OCI-LY7 (cell line): ENCODE results near the gene NRN1. TPM values are rescaled to one million over a fixed set of nuclear protein-coding genes. Genes with fewer than 3 reads are reported as not detected.

ENCODE experiments used
- Bru-seq: library from RNA; stranded (reverse); fragments of 400-500 nt; gene quantifications from one replicate; lab custom pipeline; 2021; lab: Mats Ljungman, UMichigan
- BruChase-seq, 2 experiments: library from RNA; stranded (reverse); fragments of 400-500 nt; gene quantifications; one replicate each; lab custom pipeline; 2021; lab: Mats Ljungman, UMichigan
- BruUV-seq: library from RNA; stranded (reverse); fragments of 400-500 nt; replicated peaks from 2 replicates; lab custom pipeline; 2021; lab: Mats Ljungman, UMichigan
- CTCF ChIA-PET: fragments of 300-600 bp; sonication (Branson Sonifier 250); formaldehyde crosslinking; loops from one replicate; lab custom pipeline; 2022; ENCODE audit warnings: antibody characterized with exemption; ENCODE audit not compliant: unreplicated experiment; lab: Charles Lee
- POLR2A ChIA-PET: fragments of 300-600 bp; sonication (Branson Sonifier 250); formaldehyde crosslinking; loops from one replicate; lab custom pipeline; 2022; ENCODE audit warnings: antibody characterized with exemption; lab: Charles Lee
- DNase-seq: peaks from one replicate; pipeline ENCODE4 v3.0.0-alpha.2; 2015; ENCODE audit warnings: low spot score
- H2AFZ ChIP-seq: fragments of 200-600 bp; sonication (generic), shearing (Covaris generic); 2 replicates; pipeline ENCODE4 v1.6.1; 2014; ENCODE audit warnings: mild to moderate bottlenecking, antibody characterized with exemption, low read length, moderate library complexity
- H3K27ac ChIP-seq: fragments of 200-600 bp; sonication (generic); 2 replicates; pipeline ENCODE4 v1.5.1; 2014; ENCODE audit warnings: mixed run types, low read depth, mild to moderate bottlenecking, moderate library complexity, low read length, inconsistent platforms; ENCODE audit not compliant: poor library complexity, severe bottlenecking
- H3K36me3 ChIP-seq: fragments of 200-600 bp; sonication (generic); 2 replicates; pipeline ENCODE4 v1.6.1; 2014; ENCODE audit warnings: mild to moderate bottlenecking, antibody characterized with exemption, low read length, moderate library complexity, mixed read lengths; ENCODE audit not compliant: insufficient read depth
- H3K4me1 ChIP-seq: fragments of 200-600 bp; sonication (generic); 2 replicates; pipeline ENCODE4 v1.5.1; 2014; ENCODE audit warnings: mild to moderate bottlenecking, low read length; ENCODE audit not compliant: insufficient read depth, poor library complexity, severe bottlenecking
- H3K4me2 ChIP-seq: fragments of 200-600 bp; sonication (generic); 2 replicates; pipeline ENCODE4 v1.6.1; 2014; ENCODE audit warnings: mild to moderate bottlenecking, low read length
- H3K4me3 ChIP-seq: fragments of 200-600 bp; sonication (generic); 2 replicates; pipeline ENCODE4 v1.5.1; 2014; ENCODE audit warnings: mild to moderate bottlenecking, low read depth, low read length; ENCODE audit not compliant: poor library complexity, severe bottlenecking
- H3K79me2 ChIP-seq: fragments of 200-600 bp; sonication (generic); 2 replicates; pipeline ENCODE4 v1.6.1; 2016; ENCODE audit warnings: low read depth, mild to moderate bottlenecking, low read length, moderate library complexity, mixed read lengths; ENCODE audit not compliant: insufficient read depth
- H3K9me2 ChIP-seq: fragments of 200-600 bp; sonication (generic); 2 replicates; pipeline ENCODE4 v1.6.1; 2016; ENCODE audit warnings: mild to moderate bottlenecking, low read length, mixed read lengths; ENCODE audit not compliant: insufficient read depth
- H3K9me3 ChIP-seq: fragments of 200-600 bp; sonication (generic); 2 replicates; pipeline ENCODE4 v1.6.1; 2014; ENCODE audit warnings: mild to moderate bottlenecking, mixed run types, low read length, mixed read lengths
- H4K20me1 ChIP-seq: fragments of 200-600 bp; sonication (generic); 2 replicates; pipeline ENCODE4 v1.6.1; 2014; ENCODE audit warnings: mild to moderate bottlenecking, antibody characterized with exemption, low read length, moderate library complexity, mixed read lengths; ENCODE audit not compliant: insufficient read depth
- EZH2phosphoT487 ChIP-seq: fragments of 200-600 bp; sonication (generic); IDR thresholded peaks from 2 replicates; pipeline ENCODE4 v1.6.1; 2018; ENCODE audit warnings: low read depth, borderline replicate concordance, mild to moderate bottlenecking, mixed run types, antibody characterized with exemption, low read length, moderate library complexity, mixed read lengths
- intact Hi-C: fragments of 100-400 bp; cut with micrococcal nuclease; formaldehyde crosslinking; loops from one replicate; pipeline ENCODE4 v1.10.0; 2022; ENCODE audit not compliant: unreplicated experiment
- long read RNA-seq: library from polyadenylated mRNA; stranded (forward); transcript quantifications from one replicate; pipeline ENCODE4 v2.0.0, GENCODE V29; 2022
- total RNA-seq, 2 experiments: library from RNA; depleted of rRNA in 1 of 2; stranded (reverse); fragments of >200 nt in 1 of 2; shearing (Covaris generic) in 1 of 2; gene quantifications; 2 replicates each; pipeline ENCODE4 v1.2.3, GENCODE V29; 2014 to 2022
- TF ChIP-seq, protein P1 (sequence below): fragments of 200-600 bp; sonication (generic); conservative IDR thresholded peaks from 2 replicates; pipeline ENCODE4 v1.5.1; 2014; ENCODE audit warnings: mild to moderate bottlenecking, antibody characterized with exemption, low read length, moderate library complexity, mixed read lengths

Gene NRN1
- 5.6 and 6.4 TPM in 2 replicates for total RNA-seq (2014; rRNA removed; shearing (Covaris generic))
- 14.1 and 24.8 TPM in 2 replicates for total RNA-seq (2022)
- percentile 49 among the genes with signal in this experiment for Bru-seq, nascent RNA
- percentile 62 among the genes with signal in this experiment for BruChase-seq, experiment 1, labeled RNA remaining after a 6-hour chase
- BruChase-seq, experiment 2, labeled RNA remaining after a 2-hour chase = percentile 58 among the genes with signal in this experiment
- long read RNA-seq, transcript NRN1-203 (4 exons, 1,556 nt) = major isoform, 7 of 47 reads
- long read RNA-seq, transcript NRN1-201 (3 exons, 1,624 nt) = minor isoform, 5 of 47 reads
- long read RNA-seq, partial matches to known transcripts = 5 of 47 reads
- long read RNA-seq, other reads (novel, unspliced or antisense) = 29 of 47 reads

- no peaks in the 10 kb centered on the region for H3K36me3 ChIP-seq
- peak; percentile 33 for DNase-seq
- peak within 1 kb of the TSS; percentile 95 for H2AFZ ChIP-seq
- ChIA-PET POLR2A (interaction anchor here (0.5 to 0.9 kb wide), 5 partner anchors 275 to 582 kb away, joined by 3 to 8 read pairs (median 4); partner anchors contain the start of gene LY86), CTCF (interaction anchor here (0.6 to 0.9 kb wide), 5 partner anchors 9 to 641 kb away, joined by 3 read pairs; no protein-coding TSS in a partner anchor)
- intact Hi-C loops = loop anchor here (5.0 to 10.0 kb wide), 7 partner anchors 284 to 1229 kb away; partner anchors contain the start of gene CDYL
- no peaks in the 10 kb centered on the region for H4K20me1 ChIP-seq
- H3K4me1 ChIP-seq = peaks cover 29% of the 10 kb centered on the region
- H3K9me2 ChIP-seq = no peaks in the 10 kb centered on the region
- peak within 1 kb of the TSS; percentile 98 for H3K4me2 ChIP-seq
- no TSS peak for BruUV-seq
- peak within 1 kb of the TSS; percentile 73 for H3K4me3 ChIP-seq
- TF ChIP-seq, protein P1, sequence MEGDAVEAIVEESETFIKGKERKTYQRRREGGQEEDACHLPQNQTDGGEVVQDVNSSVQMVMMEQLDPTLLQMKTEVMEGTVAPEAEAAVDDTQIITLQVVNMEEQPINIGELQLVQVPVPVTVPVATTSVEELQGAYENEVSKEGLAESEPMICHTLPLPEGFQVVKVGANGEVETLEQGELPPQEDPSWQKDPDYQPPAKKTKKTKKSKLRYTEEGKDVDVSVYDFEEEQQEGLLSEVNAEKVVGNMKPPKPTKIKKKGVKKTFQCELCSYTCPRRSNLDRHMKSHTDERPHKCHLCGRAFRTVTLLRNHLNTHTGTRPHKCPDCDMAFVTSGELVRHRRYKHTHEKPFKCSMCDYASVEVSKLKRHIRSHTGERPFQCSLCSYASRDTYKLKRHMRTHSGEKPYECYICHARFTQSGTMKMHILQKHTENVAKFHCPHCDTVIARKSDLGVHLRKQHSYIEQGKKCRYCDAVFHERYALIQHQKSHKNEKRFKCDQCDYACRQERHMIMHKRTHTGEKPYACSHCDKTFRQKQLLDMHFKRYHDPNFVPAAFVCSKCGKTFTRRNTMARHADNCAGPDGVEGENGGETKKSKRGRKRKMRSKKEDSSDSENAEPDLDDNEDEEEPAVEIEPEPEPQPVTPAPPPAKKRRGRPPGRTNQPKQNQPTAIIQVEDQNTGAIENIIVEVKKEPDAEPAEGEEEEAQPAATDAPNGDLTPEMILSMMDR = no peak
- H3K79me2 ChIP-seq = no peaks in the 10 kb centered on the region
- H3K9me3 ChIP-seq = no peaks in the 10 kb centered on the region
- H3K27ac ChIP-seq = peak within 1 kb of the TSS; percentile 72
Observed at GRCh38 chr6:6006428-6007365, at the start of gene NRN1. Gene NRN1 (minus strand): TSS chr6:6006925. CDS start chr6:6006749, 176 bp downstream.

DNA sequence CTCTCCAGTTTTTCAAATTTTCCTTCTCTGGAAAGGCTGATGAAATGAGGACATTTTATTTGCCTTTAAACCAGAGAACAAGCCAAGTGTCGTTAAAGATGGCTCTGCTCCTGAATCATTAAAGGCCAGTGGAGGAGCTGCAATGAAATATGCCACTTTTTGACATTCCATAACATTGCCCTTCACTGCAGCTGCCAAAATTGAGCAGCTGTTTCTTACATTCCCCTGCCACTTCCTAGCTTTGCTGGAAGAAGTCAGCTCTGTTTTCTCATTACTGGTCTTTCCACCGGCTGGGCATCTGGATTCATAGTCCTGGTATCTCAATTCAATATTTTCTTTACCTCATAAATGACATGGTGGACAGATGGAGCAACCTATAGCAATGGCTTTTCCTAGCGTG lies 45.5 kb upstream of the NRN1 start:
- Histone ChIP-seq H3K4me2 (no peak overlapping the region), H2AFZ (no peak overlapping the region), H3K4me3 (no peak overlapping the region), H3K9me2 (no peaks in the 10 kb centered on the region), H3K27ac (no peak overlapping the region), H3K4me1 (no peaks in the 10 kb centered on the region), H3K36me3 (no peaks in the 10 kb centered on the region), H3K9me3 (no peaks in the 10 kb centered on the region), H3K79me2 (no peaks in the 10 kb centered on the region), H4K20me1 (no peaks in the 10 kb centered on the region)
- no TSS peak for BruUV-seq
- TF ChIP-seq EZH2phosphoT487 = no peak
- TF ChIP-seq, protein P1 = no peak
- intact Hi-C loops = no loop called here
- no peak for DNase-seq
- ChIA-PET CTCF (no interaction called here), POLR2A (no interaction called here)
